HG02970 (cell line): ENCODE data around the gene MOB3A.
"Not testable (repeated sequence)": the region's sequence is repeated elsewhere in the genome, so short reads cannot be mapped to it uniquely, and the experiment has no call there.

Experiments used
- ATAC-seq: cut with Tn5 transposase; IDR thresholded peaks from one replicate; pipeline ENCODE4 v1.9.1; 2021; ENCODE audit warnings: mild to moderate bottlenecking, moderate library complexity, moderate number of reproducible peaks; ENCODE audit not compliant: unreplicated experiment, low FRiP score

Gene MOB3A

DNA sequence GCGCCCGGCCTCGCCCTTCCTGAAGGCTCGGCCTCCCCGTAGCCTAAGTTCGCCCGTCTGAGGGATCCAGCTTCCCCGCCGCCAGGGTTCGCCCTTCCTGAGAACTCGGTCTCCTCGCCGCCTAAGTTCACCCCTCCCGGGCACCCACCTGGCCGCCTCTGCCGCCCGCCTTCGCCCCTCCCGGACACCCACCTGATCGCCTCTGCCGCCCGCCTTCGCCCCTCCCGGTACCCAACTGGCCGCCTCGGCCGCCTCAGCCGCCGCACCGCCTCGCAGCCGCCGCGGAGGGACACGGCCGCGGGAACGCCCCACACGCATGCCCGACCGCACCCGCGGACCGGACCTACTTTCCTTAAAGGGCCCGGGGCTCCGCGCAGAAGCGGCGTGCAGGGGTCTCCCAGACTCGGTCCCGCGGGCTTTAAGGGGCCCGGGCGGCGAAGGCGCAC, at the start of gene MOB3A:
TSS of gene MOB3A (minus strand) at position 293 of the 446 bp plus-strand sequence. CDS start 17,766 bp downstream, outside the sequence.
- peak; percentile 38 for ATAC-seq

- no peak for ATAC-seq
Observed at GRCh38 chr19:2145831-2146241, 49.7 kb upstream of the MOB3A start.

DNA sequence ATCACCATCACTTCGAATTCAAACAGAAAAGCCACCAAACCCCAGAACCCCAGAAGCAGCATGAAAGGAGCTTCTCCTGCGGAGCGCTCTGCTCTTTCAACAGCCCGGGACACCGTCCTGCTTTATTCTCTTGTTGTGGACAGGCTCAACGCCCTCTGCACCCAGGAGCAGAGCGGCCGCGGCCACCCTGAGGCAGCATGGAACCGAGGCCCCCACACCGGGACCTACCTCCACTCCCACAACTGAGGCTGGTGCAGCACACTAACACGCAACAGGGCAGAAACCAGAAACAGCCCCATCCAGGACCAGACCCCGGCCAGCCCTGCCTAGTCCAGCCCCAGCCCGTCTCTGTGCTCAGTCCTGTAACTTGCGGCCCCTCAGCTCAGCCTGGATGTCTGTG, 48.1 kb upstream of the MOB3A start:
- no peak for ATAC-seq

GRCh38 chr19:2142173-2142829, 46.2 kb upstream of the MOB3A start:
- ATAC-seq, result no peak

DNA sequence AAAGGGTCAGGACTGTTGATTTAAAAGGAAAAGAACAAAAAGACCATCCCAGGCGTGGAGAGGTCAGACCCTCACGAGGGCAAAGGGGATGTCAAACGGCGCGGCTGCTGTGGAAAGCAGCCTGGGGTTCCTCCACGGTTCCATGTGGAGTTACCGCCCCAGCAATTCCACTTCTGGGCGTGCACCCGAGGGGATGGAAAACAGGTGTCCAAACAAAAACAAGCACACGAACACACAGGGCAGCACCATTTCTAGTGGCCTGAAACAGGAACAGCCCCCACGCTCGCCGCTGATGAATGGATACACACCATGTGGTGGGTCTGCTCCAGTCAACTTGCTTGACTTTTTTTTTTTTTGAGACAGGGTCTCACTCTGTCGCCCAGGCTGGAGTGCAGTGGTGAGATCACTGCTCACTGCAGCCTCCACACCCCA, 44.0 kb upstream of the MOB3A start:
- ATAC-seq, result no peak

GRCh38 chr19:2139385-2140137, 43.4 kb upstream of the MOB3A start:
- ATAC-seq, result no peak

DNA sequence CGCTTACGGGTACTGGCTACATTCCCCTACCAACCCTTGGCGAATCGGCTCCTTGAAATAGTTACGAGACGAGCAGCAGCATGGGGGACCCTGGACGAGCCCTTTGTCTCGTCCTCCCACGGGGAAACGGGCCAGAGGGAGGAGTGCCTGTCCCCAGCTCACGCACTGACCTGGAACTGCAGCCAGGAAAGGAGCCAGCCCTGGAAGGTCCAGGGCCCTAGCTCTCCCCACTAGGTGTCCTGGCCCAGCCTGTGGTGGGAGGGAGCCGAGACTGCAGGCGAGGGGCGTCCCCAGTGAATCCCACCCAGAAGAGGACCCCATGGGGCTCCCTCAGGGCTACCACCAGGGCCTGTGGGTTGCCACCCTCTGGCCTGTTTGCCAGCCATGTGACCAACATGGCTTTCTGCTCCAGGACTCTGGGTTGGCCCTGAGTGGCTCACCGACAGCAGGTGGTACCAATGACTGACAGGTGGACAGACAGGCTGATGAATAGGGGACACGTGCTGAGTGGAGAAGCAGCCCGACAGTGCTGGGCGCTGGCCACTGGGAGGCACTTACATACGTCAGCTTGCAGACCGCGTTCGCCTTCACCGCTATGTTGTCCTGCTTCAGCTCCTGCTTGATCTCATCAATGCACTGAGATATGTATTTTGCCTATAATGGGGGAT, 42.1 kb upstream of the MOB3A start:
- no peak for ATAC-seq

- no peak for ATAC-seq
Observed at GRCh38 chr19:2136796-2137195, 40.7 kb upstream of the MOB3A start.

DNA sequence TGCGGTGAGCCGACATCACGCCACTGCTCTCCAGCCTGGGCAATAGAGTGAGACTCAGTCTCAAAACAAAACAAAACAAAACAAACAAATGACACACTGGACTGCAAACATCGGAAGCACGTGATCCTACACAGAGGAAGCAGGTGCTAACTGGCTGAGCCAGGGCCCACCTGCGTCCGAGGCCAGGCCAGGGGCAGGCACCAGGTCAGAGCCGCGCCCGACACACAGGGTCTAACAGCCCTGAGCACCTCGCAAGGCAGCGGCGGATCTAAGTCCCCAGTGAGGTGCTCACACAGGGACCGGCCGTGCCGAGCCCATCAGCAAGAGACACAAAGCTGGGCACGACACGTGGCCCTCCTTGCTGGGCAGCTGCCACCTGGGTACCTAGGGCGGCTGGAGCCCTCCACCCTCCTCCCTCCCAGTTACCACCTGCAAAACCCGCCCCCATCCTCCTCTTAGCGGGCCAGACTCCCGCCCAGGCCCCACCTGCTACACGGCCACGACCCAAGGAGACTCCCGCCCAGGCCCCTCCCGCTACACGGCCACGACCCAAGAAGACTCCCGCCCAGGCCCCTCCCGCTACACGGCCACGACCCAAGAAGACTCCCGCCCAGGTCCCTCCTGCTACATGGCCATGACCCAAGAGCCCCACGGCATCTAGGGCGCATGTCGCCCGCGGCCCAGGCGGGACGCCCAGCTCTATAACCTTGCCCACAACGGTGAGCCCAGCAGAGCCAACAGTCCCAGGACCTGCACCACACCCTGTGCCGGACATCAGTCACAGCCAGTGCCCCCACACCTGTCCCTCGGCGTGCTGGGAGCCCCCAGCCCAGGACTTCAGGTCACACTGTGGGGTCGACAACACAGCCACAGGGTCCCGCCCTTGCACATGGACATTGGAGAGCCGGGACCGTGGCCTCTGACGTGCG, 39.6 kb upstream of the MOB3A start:
- ATAC-seq, result no peak

DNA sequence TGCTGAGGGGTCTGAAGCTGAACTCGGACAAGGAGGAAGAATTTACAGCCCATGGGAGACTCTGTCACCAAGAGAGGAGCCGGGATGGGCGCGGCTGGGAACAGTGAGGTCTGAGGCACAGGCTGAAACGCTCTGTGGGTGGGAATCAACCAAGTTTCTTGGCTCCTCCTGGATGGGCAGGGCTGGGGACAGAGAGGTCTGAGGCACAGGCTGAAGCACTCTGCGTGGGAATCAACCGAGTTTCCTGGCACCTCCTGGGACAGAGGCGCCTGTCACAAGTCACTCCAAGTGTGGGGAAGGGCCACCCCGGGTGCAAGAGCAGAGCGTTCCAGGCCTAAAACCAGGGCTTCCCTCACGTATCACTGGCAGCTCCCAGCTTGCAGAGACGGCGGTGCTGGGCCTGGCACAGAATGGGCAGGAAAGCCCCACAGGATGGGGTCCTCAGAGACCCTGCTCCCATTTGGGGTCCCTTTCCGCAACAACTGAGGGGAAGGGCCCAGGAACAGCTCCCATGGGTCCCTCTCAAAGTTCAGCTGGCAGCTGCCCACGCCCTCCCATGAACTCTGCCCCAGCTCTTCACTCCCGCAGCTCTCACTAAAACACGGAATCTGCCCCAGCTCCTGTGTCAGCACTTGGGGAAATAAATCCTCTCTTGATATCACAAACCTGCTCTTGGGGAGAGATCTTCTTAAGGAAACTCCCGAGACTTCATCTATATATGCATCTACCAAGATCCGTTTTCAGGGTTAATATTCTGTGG, 36.8 kb upstream of the MOB3A start:
- ATAC-seq, result no peak

GRCh38 chr19:2132191-2132590, 36.1 kb upstream of the MOB3A start:
- no peak for ATAC-seq

DNA sequence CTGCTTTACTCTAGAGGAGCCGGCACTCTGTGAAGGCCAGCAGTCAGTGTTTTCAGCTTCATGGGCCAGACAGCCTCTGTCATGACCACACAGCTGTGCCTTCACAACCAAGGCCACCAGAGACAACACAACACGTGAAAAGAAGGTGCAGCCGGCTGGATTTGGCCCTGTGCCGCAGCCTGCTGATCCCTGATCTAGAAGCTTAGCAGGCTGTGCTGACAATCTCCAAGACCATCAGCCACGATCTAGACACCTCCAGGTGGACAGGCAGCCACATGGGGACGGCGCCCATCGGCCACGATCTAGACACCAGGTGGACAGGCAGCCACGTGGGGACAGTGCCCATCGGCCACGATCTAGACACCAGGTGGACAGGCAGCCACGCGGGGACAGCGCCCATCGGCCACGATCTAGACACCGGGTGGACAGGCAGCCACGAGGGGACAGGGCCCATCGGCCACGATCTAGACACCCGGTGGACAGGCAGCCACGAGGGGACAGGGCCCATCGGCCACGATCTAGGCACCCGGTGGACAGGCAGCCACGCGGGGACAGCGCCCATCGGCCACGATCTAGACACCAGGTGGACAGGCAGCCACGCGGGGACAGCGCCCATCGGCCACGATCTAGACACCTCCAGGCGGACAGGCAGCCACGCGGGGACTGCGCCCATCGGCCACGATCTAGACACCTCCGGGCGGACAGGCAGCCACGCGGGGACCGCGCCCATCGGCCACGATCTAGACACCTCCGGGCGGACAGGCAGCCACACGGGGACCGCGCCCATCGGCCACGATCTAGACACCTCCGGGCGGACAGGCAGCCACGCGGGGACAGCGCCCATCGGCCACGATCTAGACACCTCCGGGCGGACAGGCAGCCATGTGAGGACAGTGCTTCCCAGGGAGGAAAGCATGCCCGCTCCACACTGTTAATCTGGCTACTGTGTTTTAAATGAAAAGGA, 35.2 kb upstream of the MOB3A start:
- ATAC-seq, result not testable (repeated sequence)

DNA sequence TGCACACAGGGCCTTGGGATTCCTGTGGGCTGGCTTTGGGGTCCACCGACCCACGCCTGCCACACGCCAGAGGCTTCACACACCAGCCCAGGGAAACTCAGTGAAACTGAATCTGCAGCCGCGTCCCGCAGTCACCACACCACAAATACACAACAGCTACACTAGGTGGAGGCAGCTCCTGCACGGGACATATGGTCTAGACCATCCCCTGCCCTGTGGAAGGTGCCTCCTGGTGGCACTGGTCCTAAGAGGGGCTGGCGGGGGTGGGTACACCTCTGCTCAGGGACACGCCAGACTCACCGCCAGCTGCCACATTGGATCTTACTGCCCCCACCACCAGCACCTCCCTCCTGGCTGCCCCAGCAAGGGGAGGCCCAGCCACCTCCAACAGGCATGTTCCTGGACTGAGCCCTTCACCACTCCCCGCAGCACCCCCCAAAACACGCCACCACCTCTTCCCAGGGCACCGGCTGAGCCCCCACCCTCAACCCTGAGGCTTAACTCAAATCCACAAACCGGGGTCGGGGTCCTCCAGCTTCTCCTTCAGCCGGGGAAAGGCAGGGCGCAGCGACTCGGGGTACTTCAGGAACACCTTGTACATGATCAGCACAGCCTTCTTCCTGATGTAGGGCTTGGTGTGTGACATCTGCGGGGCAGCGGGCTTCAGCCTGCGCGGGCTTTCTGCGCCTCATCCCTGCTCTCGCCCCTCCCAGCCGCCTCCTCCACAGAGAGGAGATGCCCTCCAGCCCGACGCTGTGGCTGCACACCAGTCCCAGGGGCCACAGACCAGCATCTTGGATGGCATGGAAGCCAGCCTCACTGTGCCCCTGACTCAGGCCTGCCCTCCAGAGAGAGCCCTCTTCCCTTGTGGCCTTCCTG, 34.0 kb upstream of the MOB3A start:
- ATAC-seq, result no peak

- no peak for ATAC-seq
Observed at GRCh38 chr19:2129486-2129885, 33.4 kb upstream of the MOB3A start.

DNA sequence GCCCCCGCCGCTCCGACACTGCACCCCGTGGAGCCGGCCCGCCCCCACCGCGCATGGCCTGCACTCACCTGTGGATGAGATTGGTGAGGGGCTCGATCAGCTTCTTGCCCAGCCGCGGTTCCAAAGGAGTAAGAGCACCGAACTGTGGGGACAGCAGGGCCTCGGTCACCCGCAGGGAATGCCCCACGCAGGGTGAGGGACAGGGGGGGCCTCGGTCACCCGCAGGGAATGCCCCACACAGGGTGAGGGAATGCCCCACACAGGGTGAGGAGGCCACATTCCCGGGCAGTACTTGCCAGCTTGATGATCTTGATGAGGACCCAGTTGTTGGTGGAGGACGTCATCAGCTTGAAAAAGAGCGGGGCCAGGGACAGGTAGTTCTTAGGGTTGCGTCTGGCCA, 32.9 kb upstream of the MOB3A start:
- no peak for ATAC-seq

GRCh38 chr19:2128252-2128651, 32.1 kb upstream of the MOB3A start:
- ATAC-seq, result not testable (repeated sequence)

- ATAC-seq, result no peak
Observed at GRCh38 chr19:2127758-2128157, 31.6 kb upstream of the MOB3A start.
